GM11168 (cell line): ENCODE measurements around the gene STK11.

Experiments used
- in situ Hi-C: fragments of 300-500 bp; cut with MboI; formaldehyde crosslinking; loops from one replicate; pipeline ENCODE4 v1.12.0; 2022; ENCODE audit warnings: low sequenced_read_pairs; ENCODE audit not compliant: unreplicated experiment

STK11 gene

DNA sequence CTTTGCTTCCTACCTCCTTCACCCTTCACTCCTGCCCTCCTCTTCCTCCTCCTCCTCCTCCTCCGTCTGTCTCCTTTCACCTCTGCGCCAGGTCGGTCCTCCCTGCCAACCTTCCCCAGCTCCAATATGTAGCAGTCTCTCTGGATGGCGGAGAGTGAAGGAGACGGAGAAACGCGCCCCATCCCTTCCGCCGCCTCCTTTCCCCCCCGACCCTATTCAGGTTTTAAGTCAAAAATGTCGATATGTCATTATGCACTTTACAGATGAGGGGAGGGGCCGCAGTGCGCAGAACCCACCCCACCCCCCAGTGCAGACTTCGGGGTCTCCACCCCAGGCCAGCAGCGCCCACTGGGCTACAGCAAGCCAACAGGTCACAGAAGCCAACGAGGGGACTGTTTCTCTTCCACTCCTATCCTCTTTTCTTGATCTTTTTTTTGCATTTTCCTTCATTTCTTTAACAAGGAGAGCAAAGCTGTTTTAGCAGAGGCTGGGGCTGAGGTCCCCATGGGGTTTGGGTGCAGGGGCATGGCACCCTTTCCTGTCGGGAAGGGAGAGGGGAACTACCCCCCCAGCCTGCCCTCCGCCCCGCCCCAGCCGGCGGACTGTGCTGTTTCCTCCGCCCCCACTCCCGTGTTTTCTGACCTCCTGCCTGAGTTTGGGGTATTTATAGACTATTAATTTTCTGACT, 52.0 kb downstream of the STK11 start:
- in situ Hi-C loops = no loop called here

GRCh38 chr19:1258163-1258492, 52.5 kb downstream of the STK11 start:
- in situ Hi-C loops = no loop called here

DNA sequence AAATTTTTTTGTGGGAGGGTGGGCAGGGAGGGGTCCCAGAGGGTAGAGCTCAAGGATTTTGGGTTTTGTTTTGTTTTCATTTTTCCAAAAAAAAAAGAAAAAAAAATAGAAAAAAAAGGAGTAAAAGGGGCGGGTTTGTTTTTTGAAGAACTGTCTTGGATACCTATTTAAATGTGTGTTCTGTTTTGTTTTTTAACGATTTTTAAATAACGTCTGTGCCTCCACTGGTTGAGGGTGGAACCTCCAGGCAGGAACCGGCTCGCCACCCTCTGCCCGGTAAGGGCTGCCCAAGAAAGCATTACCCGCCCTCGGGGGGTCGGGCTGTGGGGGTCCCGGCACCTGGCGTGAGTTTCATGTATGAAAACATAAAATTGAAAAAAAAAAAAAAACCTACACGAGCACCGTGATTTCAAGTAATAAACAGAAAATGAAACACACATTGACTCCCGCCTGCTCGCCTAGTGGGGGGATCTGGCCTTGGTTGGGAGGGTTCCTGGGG, 53.2 kb downstream of the STK11 start:
- in situ Hi-C loops = no loop called here

- in situ Hi-C loops = no loop called here
Measured at GRCh38 chr19:1259206-1259875, 53.8 kb downstream of the STK11 start.

DNA sequence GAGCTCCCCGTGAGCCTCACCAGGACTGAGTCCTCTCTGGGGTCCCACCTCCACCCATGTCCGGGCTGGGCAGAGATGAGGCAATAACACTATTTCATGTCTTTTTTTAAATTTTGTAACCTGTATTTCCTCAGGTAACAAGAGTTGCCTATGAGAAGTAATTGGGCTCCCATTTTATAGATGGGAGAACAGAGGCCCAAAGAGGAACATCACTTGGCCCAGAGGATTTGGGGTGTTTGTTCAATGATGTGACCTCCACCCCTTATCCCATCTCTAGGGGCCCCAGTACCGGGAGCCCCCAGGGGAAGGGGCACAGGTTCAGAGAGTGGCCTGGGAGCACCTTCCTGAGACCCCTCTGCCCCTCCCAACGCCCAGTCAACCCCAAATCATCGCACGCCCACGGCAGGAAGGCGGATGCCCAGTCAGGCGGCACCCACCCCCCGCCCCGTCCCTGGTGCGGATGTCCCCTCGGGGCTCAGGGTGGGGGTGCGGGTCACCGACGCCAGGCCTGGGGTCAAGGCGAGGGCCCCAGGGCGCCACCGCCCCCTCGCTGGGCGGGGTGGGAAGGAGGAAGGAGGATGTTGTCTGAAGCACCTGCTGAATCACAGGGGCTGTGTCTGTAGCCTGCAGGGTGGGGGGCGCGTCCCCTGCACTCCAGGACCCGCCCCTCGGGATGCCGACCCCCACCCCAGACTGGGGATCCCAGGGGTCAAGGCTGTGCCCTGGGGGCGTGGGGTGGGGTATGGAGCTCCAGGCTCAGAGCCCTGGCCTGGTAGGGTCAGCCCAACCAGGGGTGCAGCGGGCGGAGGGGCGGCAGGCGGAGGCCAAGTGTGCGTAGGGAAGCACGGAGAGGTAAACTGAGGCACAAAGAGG, 54.5 kb downstream of the STK11 start:
- in situ Hi-C loops = no loop called here

DNA sequence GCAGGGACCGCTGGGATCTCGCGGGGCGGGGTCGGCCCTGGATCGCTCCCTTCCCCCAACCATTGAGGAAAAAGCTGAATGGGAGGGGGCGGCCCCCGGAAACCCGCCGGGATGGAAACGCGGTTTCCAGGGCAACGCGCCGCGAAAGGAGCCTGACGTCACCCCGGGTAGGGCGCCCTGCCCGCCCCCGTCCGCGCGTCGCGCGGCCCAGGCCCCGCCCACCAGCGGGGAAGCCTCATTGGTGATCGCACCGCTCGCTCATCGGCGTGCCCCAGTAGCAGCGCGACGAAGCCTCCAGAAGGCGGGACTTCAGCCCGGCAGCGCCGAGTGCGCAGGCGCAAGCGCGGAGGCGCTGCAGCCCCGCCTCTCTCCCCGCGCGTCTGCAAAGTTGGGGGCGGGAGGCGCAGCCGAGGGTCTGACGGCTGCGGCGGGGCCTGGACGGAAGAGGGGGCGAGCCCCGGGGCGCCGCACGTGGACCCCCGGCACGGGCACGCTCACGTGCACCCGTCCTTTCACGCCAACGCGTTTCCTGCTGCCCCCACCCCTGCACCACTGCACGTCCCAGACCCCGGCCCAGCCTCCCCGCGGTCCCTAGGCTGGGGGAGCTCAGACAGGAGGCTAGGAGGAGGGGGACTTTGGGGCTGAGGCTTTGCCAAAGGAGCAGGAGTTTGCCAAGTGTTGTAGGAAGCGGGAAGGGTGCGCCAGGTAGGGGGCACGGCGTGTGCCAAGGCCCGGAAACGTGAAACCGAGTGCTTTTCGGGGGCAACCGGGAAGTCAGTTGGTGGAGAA, 55.4 kb downstream of the STK11 start:
- in situ Hi-C loops = no loop called here

- in situ Hi-C loops = no loop called here
Measured at GRCh38 chr19:1261538-1261797, 55.9 kb downstream of the STK11 start.

- in situ Hi-C loops = no loop called here
Measured at GRCh38 chr19:1261798-1262622, 56.4 kb downstream of the STK11 start.

- in situ Hi-C loops = no loop called here
Measured at GRCh38 chr19:1262623-1263123, 57.1 kb downstream of the STK11 start.

- in situ Hi-C loops = no loop called here
Measured at GRCh38 chr19:1263188-1263587, 57.6 kb downstream of the STK11 start.

DNA sequence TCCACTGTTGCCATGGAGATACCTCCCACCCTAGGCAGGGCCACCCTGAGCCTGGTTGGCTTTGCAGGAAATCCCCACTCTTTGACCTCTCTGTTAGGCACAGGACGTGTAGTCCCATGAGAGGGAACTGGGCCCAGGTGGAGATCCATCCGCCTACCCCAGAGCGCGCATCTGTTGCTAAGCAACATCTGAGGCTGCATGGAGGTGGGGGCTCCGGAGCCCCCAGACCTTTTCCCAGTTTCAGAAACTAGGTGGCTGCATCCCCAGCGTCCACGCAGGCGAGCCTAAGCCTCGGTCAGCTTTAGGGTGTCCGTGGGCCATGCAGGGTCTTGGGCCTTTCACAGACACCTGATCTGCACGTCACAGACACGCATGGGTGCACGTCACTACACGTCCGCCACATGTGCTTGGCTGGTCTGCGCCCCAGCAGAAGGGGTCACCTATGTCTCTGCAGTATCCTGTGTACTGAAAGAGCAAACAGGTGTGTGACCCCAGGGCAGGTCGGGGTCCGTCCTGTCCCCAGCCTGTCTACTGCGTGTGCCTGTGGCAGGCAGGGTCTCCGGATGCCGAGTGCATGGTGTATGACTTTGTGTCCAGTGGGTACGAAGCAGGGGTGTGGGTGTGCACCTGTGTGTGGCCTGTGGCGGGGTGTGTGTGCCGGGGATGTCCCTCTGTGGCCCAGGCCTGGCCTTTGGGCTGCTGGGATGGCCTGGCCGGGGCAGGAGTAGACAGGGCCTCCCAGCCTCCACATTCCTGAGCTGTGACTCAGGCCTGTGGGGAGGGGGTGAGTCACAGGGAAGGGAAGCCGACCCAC, 59.4 kb downstream of the STK11 start:
- in situ Hi-C loops = no loop called here

DNA sequence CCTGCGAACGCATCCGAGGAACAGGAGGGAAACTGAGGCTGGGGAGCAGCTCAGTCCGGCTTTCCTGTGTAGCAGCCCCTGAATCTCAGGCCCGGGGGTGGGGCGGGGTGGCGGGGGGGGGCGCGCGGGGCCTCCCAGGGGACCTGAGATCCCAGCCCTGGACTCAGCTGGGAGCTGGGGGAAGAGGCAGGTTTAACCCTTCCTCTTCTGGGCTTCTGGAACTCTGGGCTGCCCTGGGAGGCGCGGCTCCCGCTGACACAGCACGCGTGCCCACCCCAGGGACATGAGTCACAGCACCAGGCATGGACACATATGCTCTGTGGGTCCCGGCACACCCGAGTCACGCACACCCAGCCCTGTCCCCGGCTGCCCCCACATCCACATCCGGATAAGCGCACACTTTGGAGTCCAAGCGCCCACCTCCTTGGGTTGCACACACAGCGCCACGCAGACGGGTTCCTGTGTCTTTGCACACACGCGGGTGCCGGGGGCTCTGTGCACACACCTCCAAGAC, 60.1 kb downstream of the STK11 start:
- in situ Hi-C loops = no loop called here

GRCh38 chr19:1266129-1266915, 60.7 kb downstream of the STK11 start:
- in situ Hi-C loops = no loop called here

DNA sequence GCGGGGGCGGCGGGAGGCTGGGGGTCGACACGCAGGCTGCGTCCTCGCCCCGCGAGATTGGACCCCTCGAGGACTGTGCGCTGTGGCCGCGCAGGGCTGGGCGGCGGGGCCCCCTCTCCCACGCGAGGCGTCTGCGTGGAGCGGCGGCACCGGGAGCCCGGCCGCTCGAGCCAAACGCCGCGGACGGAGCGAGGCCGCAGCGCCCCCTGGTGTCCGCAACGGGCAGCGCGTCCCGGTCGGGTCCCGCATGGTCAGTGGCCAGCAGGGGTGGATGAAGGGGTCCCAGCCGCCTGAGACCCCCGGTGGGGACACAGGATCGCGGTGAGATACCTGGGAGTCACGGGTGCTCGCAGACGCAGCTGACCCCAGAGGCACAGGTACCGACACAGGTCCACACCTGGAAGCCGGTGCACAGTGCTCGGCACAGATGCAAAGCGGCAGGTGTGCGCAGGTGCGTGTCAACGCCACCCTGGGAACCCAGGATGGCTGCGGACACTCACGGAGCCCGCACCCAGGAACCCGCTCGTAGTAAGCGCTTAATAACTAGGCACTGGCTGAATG, 61.4 kb downstream of the STK11 start:
- in situ Hi-C loops = no loop called here

GRCh38 chr19:1267477-1268225, 62.1 kb downstream of the STK11 start:
- in situ Hi-C loops = no loop called here

- in situ Hi-C loops = no loop called here
Measured at GRCh38 chr19:1268226-1269064, 62.9 kb downstream of the STK11 start.
